Measurements from ENCODE around the gene GPR146. TPM values are rescaled to one million over a fixed set of nuclear protein-coding genes. Genes with fewer than 3 reads are reported as not detected.

GPR146 gene
- total and polyA plus RNA-seq, 2 of the 8 experiments (the other 6 are each of a cell fraction or from before 2014, with no cell fraction given) = 1.8 to 2.7 TPM

DNA sequence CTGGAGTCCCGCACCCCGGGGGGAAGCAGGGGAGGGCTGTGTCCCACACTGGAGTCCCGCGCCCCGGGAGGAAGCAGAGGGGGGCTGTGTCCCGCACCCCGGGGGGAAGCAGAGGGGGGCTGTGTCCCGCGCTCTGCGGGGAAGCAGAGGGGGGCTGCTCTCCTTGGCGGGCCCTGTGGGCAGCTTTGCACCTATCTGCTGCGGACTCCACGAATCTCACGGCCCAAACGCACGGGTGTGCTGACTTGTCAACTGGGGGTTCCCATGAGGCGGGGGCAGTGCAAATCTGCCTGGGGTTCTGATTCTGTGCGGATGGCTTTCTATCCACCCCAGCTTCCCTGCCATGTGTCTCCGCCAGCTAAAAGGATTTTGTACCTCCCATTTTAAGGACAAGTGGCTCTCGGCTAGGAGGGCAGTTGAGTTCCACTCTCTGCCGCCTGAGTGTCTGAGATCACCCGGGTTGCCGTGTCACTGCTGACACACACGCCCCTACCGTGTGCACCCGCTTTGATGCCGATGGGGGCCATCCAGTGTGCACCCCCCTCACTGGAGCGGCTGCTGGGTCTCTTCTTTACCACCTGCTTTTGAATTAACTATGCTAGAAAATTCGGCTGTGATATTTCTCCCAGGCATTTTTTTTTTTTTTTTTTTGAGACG lies 64.0 kb downstream of the GPR146 start:
- Histone ChIP-seq H4K8ac (ENCODE audit: extremely low read depth, insufficient read depth, low read length) (no peak overlapping the region), H3K79me2 (ENCODE audit: control insufficient read depth in 1 of 2, insufficient read depth in 2 of 2, low read length in 2 of 2) (peaks cover 0 to 16% of the 10 kb centered on the region in 2 experiments; a peak in 1 of 4 replicates), H2BK12ac (ENCODE audit: low read depth, low read length) (no peak overlapping the region), H4K20me1 (replicated peaks in 1 of 2; ENCODE audit: control insufficient read depth in 1 of 2, insufficient read depth in 2 of 2, low read length in 2 of 2) (peaks cover 0 to 15% of the 10 kb centered on the region in 2 experiments), H3K4me3 (ENCODE audit: extremely low read depth in 1 of 4, insufficient read depth in 2 of 4, low read depth in 3 of 4, low read length in 4 of 4) (no peak overlapping the region), H4K91ac (replicated peaks; ENCODE audit: insufficient read length, low read length) (no peak overlapping the region), H3K36me3 (ENCODE audit: control insufficient read depth in 2 of 4, insufficient read depth in 4 of 4, low read length in 3 of 4) (no peaks in the 10 kb centered on the region), H2AFZ (ENCODE audit: low read length) (no peak overlapping the region), H3K9me3 (ENCODE audit: insufficient read depth in 2 of 2, low read depth in 1 of 2, low read length in 1 of 2) (no peaks in the 10 kb centered on the region), H2AK5ac (ENCODE audit: low read depth, low read length) (no peak overlapping the region), H2BK5ac (ENCODE audit: low read depth, low read length) (no peak overlapping the region), H3K79me1 (ENCODE audit: low read depth, low read length) (peaks cover 19% of the 10 kb centered on the region), H3K14ac (ENCODE audit: insufficient read length) (no peak overlapping the region), H3K27me3 (replicated peaks in 1 of 4; ENCODE audit: control insufficient read depth in 3 of 4, extremely low read depth in 1 of 4, insufficient read depth in 3 of 4, low read length in 3 of 4) (no peaks in the 10 kb centered on the region), H3K9ac (replicated peaks in 1 of 4; ENCODE audit: extremely low read depth in 1 of 4, low read depth in 3 of 4, low read length in 3 of 4) (no peak overlapping the region), H3K4me2 (ENCODE audit: insufficient read depth in 1 of 2, low read depth in 2 of 2, low read length in 2 of 2) (no peak overlapping the region), H2BK120ac (replicated peaks; ENCODE audit: low read depth, low read length) (no peak overlapping the region), H4K5ac (ENCODE audit: insufficient read length, low read depth, low read length) (no peak overlapping the region), H2BK20ac (ENCODE audit: low read length) (no peak overlapping the region), H3K23me2 (ENCODE audit: low read depth, low read length) (no peaks in the 10 kb centered on the region), H3K4ac (replicated peaks; ENCODE audit: insufficient read length, low read depth, low read length) (no peak overlapping the region), H3K4me1 (replicated peaks in 1 of 4; ENCODE audit: control insufficient read depth in 3 of 4, insufficient read depth in 4 of 4, low read length in 3 of 4) (no peaks in the 10 kb centered on the region), H3K23ac (ENCODE audit: insufficient read length) (no peak overlapping the region), H3K18ac (ENCODE audit: extremely low read depth, low read length) (no peak overlapping the region), H3K27ac (ENCODE audit: low read depth, low read length) (no peak overlapping the region), H3K56ac (replicated peaks; ENCODE audit: insufficient read length, low read depth, low read length) (no peak overlapping the region), H2BK15ac (ENCODE audit: low read length) (no peak overlapping the region)
- FAIRE-seq (no peak), DNase-seq (ENCODE audit: low read depth in 1 of 2, low spot score in 2 of 2) (no peak)
- ChIA-PET CTCF (ENCODE audit: partially characterized antibody) (interaction anchor here (1.0 to 2.7 kb wide), 2 partner anchors 9 to 15 kb away, joined by 3 to 11 read pairs; no protein-coding TSS in a partner anchor), POLR2A (ENCODE audit: partially characterized antibody) (interaction anchor here (0.7 kb wide), 1 partner anchor 29 kb away, joined by 3 read pairs; no protein-coding TSS in a partner anchor)
- 94% methylated on average over 15 of the region's 30 CpGs; no CpG with 5 or more reads in 1 of the 2 experiments for WGBS, 2 experiments (ENCODE audit: extremely low coverage in 1 of 2, insufficient coverage in 1 of 2, insufficient read length in 1 of 2, insufficient replicate concordance in 2 of 2, low coverage in 1 of 2, low lambda C conversion rate in 2 of 2, missing lambda C conversion rate in 1 of 2)
- TF ChIP-seq RBBP5 (IDR thresholded peaks at IDR 0.05; ENCODE audit: borderline replicate concordance, low read depth, low read length) (no peak), SUZ12 (IDR thresholded peaks at IDR 0.05; ENCODE audit: low read length) (no peak), EP300 (IDR thresholded peaks at IDR 0.05; ENCODE audit: borderline replicate concordance in 1 of 2, low read depth in 2 of 2, low read length in 2 of 2) (no peak), RAD21 (IDR thresholded peaks at IDR 0.05 in 1 of 2, conservative IDR thresholded peaks at IDR 0.05 in 1 of 2; ENCODE audit: low read depth in 2 of 2, low read length in 2 of 2) (no peak), RFX5 (IDR thresholded peaks at IDR 0.05; ENCODE audit: borderline replicate concordance, low read depth, low read length) (no peak), MAFK (IDR thresholded peaks at IDR 0.05; ENCODE audit: low read depth, low read length) (no peak), BCL11A (IDR thresholded peaks at IDR 0.05; ENCODE audit: low read depth in 2 of 2, low read length in 2 of 2) (no peak), JUND (IDR thresholded peaks at IDR 0.05; ENCODE audit: low read length) (no peak), USF2 (IDR thresholded peaks at IDR 0.05; ENCODE audit: low read length) (no peak), POLR2A (IDR thresholded peaks at IDR 0.05; ENCODE audit: control extremely low read depth in 1 of 2, low read depth in 2 of 2, low read length in 2 of 2) (no peak), NRF1 (IDR thresholded peaks at IDR 0.05; ENCODE audit: low read depth, low read length) (no peak)

Measured in H1 (cell line).